ENCODE results near the gene ITGAD. TPM values are rescaled to one million over a fixed set of nuclear protein-coding genes. Genes with fewer than 3 reads are reported as not detected.

Gene ITGAD
- total and polyA plus RNA-seq, 4 donors = 0.04 to 3.6 (median 2.1) TPM

- TF ChIP-seq REST (IDR thresholded peaks at IDR 0.05) (no peak), CTCF (IDR thresholded peaks at IDR 0.05; ENCODE audit: low read depth, low read length, missing input control) (no peak), HNF4G (IDR thresholded peaks at IDR 0.05) (no peak), MAX (IDR thresholded peaks at IDR 0.05) (no peak), YY1 (IDR thresholded peaks at IDR 0.05) (no peak)
Measured at GRCh38 chr16:31473264-31473984, 80.3 kb downstream of the ITGAD start (continued).

- DNase-seq (ENCODE audit: low spot score) = no peak
- Histone ChIP-seq H3K27ac (ENCODE audit: low read depth in 1 of 2, low read length in 2 of 2) (no peak overlapping the region), H3K4me1 (ENCODE audit: control insufficient read depth in 4 of 4, insufficient read depth in 4 of 4, low read length in 3 of 4) (peaks cover 8 to 36% (median 24%) of the 10 kb centered on the region in 4 donors), H3K9me3 (ENCODE audit: control insufficient read depth in 4 of 4, low read length in 3 of 4) (no peaks in the 10 kb centered on the region), H3K27me3 (ENCODE audit: control insufficient read depth in 4 of 4, insufficient read depth in 4 of 4, low read length in 3 of 4) (no peaks in the 10 kb centered on the region), H3K4me3 (ENCODE audit: low read depth in 1 of 3, low read length in 3 of 3) (no peak overlapping the region), H3K9ac (ENCODE audit: low read depth in 1 of 2, low read length in 2 of 2) (no peak overlapping the region), H3K36me3 (ENCODE audit: control insufficient read depth in 4 of 4, insufficient read depth in 3 of 4, low read depth in 1 of 4, low read length in 3 of 4) (no peaks in the 10 kb centered on the region)
- TF ChIP-seq RXRA (IDR thresholded peaks at IDR 0.05) (no peak), RAD21 (IDR thresholded peaks at IDR 0.05) (no peak), YY1 (IDR thresholded peaks at IDR 0.05) (no peak), HNF4G (IDR thresholded peaks at IDR 0.05) (no peak), NR2F2 (IDR thresholded peaks at IDR 0.05) (no peak), TAF1 (conservative IDR thresholded peaks at IDR 0.05) (no peak), FOXA1 (IDR thresholded peaks at IDR 0.05) (no peak), MAX (IDR thresholded peaks at IDR 0.05) (no peak), ZBTB33 (IDR thresholded peaks at IDR 0.05) (no peak), GABPA (IDR thresholded peaks at IDR 0.05 in 1 of 2, conservative IDR thresholded peaks at IDR 0.05 in 1 of 2) (no peak)
- 82% methylated on average over 12 of the region's 12 CpGs for whole genome bisulfite sequencing
Measured at GRCh38 chr16:31474173-31474714, 81.1 kb downstream of the ITGAD start.
